Fibroblast of villous mesenchyme (primary cell): ENCODE results near the gene SPAG7. TPM values are rescaled to one million over a fixed set of nuclear protein-coding genes. Genes with fewer than 3 reads are reported as not detected.

Source experiments
- DNase-seq: peaks from one replicate; pipeline ENCODE4 v3.0.0-alpha.2; 2010; ENCODE audit warnings: low read depth
- H3K4me3 ChIP-seq: 2 replicates; pipeline ENCODE4 v1.5.1; 2011; ENCODE audit warnings: low read depth, mild to moderate bottlenecking, low read length
- CTCF ChIP-seq: IDR thresholded peaks from 2 replicates; pipeline ENCODE4 v1.5.1; 2012; ENCODE audit warnings: low read depth, mild to moderate bottlenecking, low read length; ENCODE audit not compliant: insufficient read depth
- small RNA-seq: library from RNA; depleted of rRNA; stranded (forward); fragments of <200 nt; gene quantifications from one replicate; pipeline ENCODE3, GENCODE V24; 2012
- total RNA-seq: library from RNA; depleted of rRNA; stranded (reverse); fragments of >200 nt; gene quantifications from 2 replicates; pipeline ENCODE4 v1.2.3, GENCODE V29; 2012

The SPAG7 gene
- total RNA-seq, 1 donor: 34.5 TPM

GRCh38 chr17:4913994-4914393, 53.6 kb downstream of the SPAG7 start:
- no peak for TF ChIP-seq CTCF

More at GRCh38 chr17:4913994-4914393, 53.6 kb downstream of the SPAG7 start:
- no peak for DNase-seq
- no peak overlapping the region for H3K4me3 ChIP-seq

Small RNAs within 50 kb of the gene (small RNA-seq; reads per million reads assigned to genes)
- gene MIR6864 (not detected), gene MIR6865 (not detected)

Other genes starting within 250 kb of the SPAG7 start
- 9.9 and 11.0 TPM in 2 replicates for gene MED11, start 236.4 kb downstream of the SPAG7 start, total RNA-seq
- not detected in 2 replicates for gene ZMYND15, start 228.0 kb downstream of the SPAG7 start, total RNA-seq
- 0.64 and 0.86 TPM in 2 replicates for gene CXCL16, start 227.9 kb downstream of the SPAG7 start, total RNA-seq
- not detected in 2 replicates for gene TM4SF5, start 195.9 kb downstream of the SPAG7 start, total RNA-seq
- gene VMO1, start 181.5 kb downstream of the SPAG7 start, total RNA-seq: 0.64 TPM in 1 of 2 replicates, not detected in the other
- not detected in 2 replicates for gene GLTPD2, start 178.9 kb downstream of the SPAG7 start, total RNA-seq
- gene PSMB6, start 171.7 kb downstream of the SPAG7 start, total RNA-seq: 149 and 157 TPM in 2 replicates
- 11.7 and 13.9 TPM in 2 replicates for gene PLD2, start 160.7 kb downstream of the SPAG7 start, total RNA-seq
- gene MINK1, start 134.5 kb downstream of the SPAG7 start, total RNA-seq: 21.6 and 38.0 TPM in 2 replicates
- gene C17orf107, start 68.3 kb downstream of the SPAG7 start, total RNA-seq: 3.5 and 3.9 TPM in 2 replicates
- gene CHRNE, start 64.7 kb downstream of the SPAG7 start, total RNA-seq: under 0.01 and 0.32 TPM in 2 replicates
- gene GP1BA, start 35.5 kb downstream of the SPAG7 start, total RNA-seq: not detected in 2 replicates
- gene SLC25A11, start 27.8 kb downstream of the SPAG7 start, total RNA-seq: 51.8 and 64.7 TPM in 2 replicates
- gene RNF167, start 27.5 kb downstream of the SPAG7 start, total RNA-seq: 26.4 and 34.5 TPM in 2 replicates
- gene PFN1, start 19.3 kb downstream of the SPAG7 start, total RNA-seq: 581 and 784 TPM in 2 replicates
- 2.6 and 7.4 TPM in 2 replicates for gene ENO3, start 16.7 kb downstream of the SPAG7 start, total RNA-seq
- gene CAMTA2, start 19.9 kb upstream of the SPAG7 start, total RNA-seq: 15.1 TPM in 2 replicates
- gene INCA1, start 29.7 kb upstream of the SPAG7 start, total RNA-seq: 0.97 and 1.3 TPM in 2 replicates
- 50.6 and 56.6 TPM in 2 replicates for gene KIF1C, start 30.1 kb upstream of the SPAG7 start, total RNA-seq
- under 0.01 and 0.43 TPM in 2 replicates for gene SLC52A1, start 67.6 kb upstream of the SPAG7 start, total RNA-seq
- 1.6 and 2.2 TPM in 2 replicates for gene ZFP3, start 110.7 kb upstream of the SPAG7 start, total RNA-seq
- gene ZNF232, start 144.1 kb upstream of the SPAG7 start, total RNA-seq: 4.5 and 5.2 TPM in 2 replicates
- gene USP6, start 148.2 kb upstream of the SPAG7 start, total RNA-seq: not detected in 2 replicates
- 10.3 and 11.7 TPM in 2 replicates for gene ZNF594, start 224.1 kb upstream of the SPAG7 start, total RNA-seq